ENCODE data around the gene COL13A1.
A peak's percentile ranks its signal among the peaks of the same experiment; 100 is the strongest.

Gene COL13A1

DNA sequence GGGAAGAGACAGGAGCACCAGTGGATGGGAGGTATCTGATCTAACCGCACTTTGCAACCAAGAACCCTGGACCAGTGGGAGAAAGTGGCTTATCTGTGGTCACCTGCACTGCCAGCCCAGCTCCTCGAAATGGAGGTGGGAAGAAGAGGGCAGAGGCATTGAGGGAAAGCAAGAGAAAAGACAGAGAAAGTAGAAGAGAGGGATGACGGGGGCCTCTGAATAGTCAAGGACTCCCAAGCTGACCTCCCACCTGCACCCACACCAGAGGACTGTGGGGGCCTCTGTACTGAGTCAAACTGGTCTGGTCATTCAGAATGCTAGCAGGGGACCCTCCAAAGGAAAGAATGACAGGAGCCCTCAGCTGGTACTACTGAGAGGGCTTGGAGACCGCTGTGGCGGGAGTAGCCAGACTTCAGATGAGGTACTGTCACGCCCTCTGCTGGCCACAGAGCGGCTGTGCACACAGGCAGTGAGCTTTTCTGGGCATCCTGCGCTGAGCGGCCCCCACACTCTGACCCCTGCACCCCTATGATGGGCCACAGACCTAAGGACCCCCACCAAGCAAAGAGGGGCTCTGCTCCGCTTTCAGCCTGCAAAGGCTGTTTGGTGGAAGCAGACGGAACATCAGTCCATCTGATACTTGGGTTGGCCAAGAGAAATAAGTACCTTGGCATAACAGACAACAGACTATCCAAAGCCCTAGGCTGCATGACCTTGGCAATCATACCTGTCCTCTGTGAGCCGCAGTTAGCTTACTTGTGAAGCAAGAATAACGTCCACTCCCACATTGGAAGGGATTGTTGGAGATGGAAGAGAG, 112.9 kb downstream of the COL13A1 start:
- Histone ChIP-seq H3K9me3 (ENCODE audit: insufficient read depth, low read length) (no peaks in the 10 kb centered on the region), H3K9ac (ENCODE audit: insufficient read length, low read depth) (no peak overlapping the region), H3K4me3 (ENCODE audit: insufficient read length, low read depth) (no peak overlapping the region), H3K36me3 (ENCODE audit: insufficient read depth, insufficient read length, low read length) (no peaks in the 10 kb centered on the region), H3K27me3 (ENCODE audit: insufficient read depth, insufficient read length) (peaks cover 12% of the 10 kb centered on the region), H3K4me1 (ENCODE audit: insufficient read depth, insufficient read length) (no peaks in the 10 kb centered on the region)
- DNase-seq (ENCODE audit: low read depth, low spot score): peak; percentile 50
- no peak for TF ChIP-seq SUZ12 (IDR thresholded peaks at IDR 0.05; ENCODE audit: extremely low read depth, insufficient read depth, insufficient read length)
- TF ChIP-seq ZNF274 (IDR thresholded peaks at IDR 0.05; ENCODE audit: low read depth, low read length): no peak
- no peak for TF ChIP-seq YY1 (IDR thresholded peaks at IDR 0.05; ENCODE audit: insufficient read depth, insufficient read length)

GRCh38 chr10:69915215-69915560, 113.5 kb downstream of the COL13A1 start:
- TF ChIP-seq SUZ12 (IDR thresholded peaks at IDR 0.05; ENCODE audit: extremely low read depth, insufficient read depth, insufficient read length): no peak
- no peak for TF ChIP-seq YY1 (IDR thresholded peaks at IDR 0.05; ENCODE audit: insufficient read depth, insufficient read length)
- TF ChIP-seq ZNF274 (IDR thresholded peaks at IDR 0.05; ENCODE audit: low read depth, low read length): no peak
- no peak for DNase-seq (ENCODE audit: low read depth, low spot score)
- Histone ChIP-seq H3K4me3 (ENCODE audit: insufficient read length, low read depth) (no peak overlapping the region), H3K9me3 (ENCODE audit: insufficient read depth, low read length) (no peaks in the 10 kb centered on the region), H3K4me1 (ENCODE audit: insufficient read depth, insufficient read length) (no peaks in the 10 kb centered on the region), H3K27me3 (ENCODE audit: insufficient read depth, insufficient read length) (peaks cover 12% of the 10 kb centered on the region), H3K9ac (ENCODE audit: insufficient read length, low read depth) (no peak overlapping the region), H3K36me3 (ENCODE audit: insufficient read depth, insufficient read length, low read length) (no peaks in the 10 kb centered on the region)

- Histone ChIP-seq H3K9ac (ENCODE audit: insufficient read length, low read depth) (no peak overlapping the region), H3K4me1 (ENCODE audit: insufficient read depth, insufficient read length) (no peaks in the 10 kb centered on the region), H3K9me3 (ENCODE audit: insufficient read depth, low read length) (no peaks in the 10 kb centered on the region), H3K36me3 (ENCODE audit: insufficient read depth, insufficient read length, low read length) (no peaks in the 10 kb centered on the region), H3K4me3 (ENCODE audit: insufficient read length, low read depth) (no peak overlapping the region), H3K27me3 (ENCODE audit: insufficient read depth, insufficient read length) (peaks cover 12% of the 10 kb centered on the region)
- DNase-seq (ENCODE audit: low read depth, low spot score): no peak
- TF ChIP-seq YY1 (IDR thresholded peaks at IDR 0.05; ENCODE audit: insufficient read depth, insufficient read length) (no peak), SUZ12 (IDR thresholded peaks at IDR 0.05; ENCODE audit: extremely low read depth, insufficient read depth, insufficient read length) (no peak), ZNF274 (IDR thresholded peaks at IDR 0.05; ENCODE audit: low read depth, low read length) (no peak)
Measured at GRCh38 chr10:69916118-69916517, 114.4 kb downstream of the COL13A1 start.

- no peak for TF ChIP-seq YY1 (IDR thresholded peaks at IDR 0.05; ENCODE audit: insufficient read depth, insufficient read length)
- no peak for TF ChIP-seq ZNF274 (IDR thresholded peaks at IDR 0.05; ENCODE audit: low read depth, low read length)
- TF ChIP-seq SUZ12 (IDR thresholded peaks at IDR 0.05; ENCODE audit: extremely low read depth, insufficient read depth, insufficient read length): no peak
- DNase-seq (ENCODE audit: low read depth, low spot score): no peak
- no peak overlapping the region for H3K9ac ChIP-seq (ENCODE audit: insufficient read length, low read depth)
- H3K4me3 ChIP-seq (ENCODE audit: insufficient read length, low read depth): no peak overlapping the region
- H3K4me1 ChIP-seq (ENCODE audit: insufficient read depth, insufficient read length): no peaks in the 10 kb centered on the region
- no peaks in the 10 kb centered on the region for H3K9me3 ChIP-seq (ENCODE audit: insufficient read depth, low read length)
- no peaks in the 10 kb centered on the region for H3K36me3 ChIP-seq (ENCODE audit: insufficient read depth, insufficient read length, low read length)
- peaks cover 12% of the 10 kb centered on the region for H3K27me3 ChIP-seq (ENCODE audit: insufficient read depth, insufficient read length)
Measured at GRCh38 chr10:69918036-69918435, 116.3 kb downstream of the COL13A1 start.

GRCh38 chr10:69919250-69919649, 117.5 kb downstream of the COL13A1 start:
- DNase-seq (ENCODE audit: low read depth, low spot score): no peak
- no peak for TF ChIP-seq SUZ12 (IDR thresholded peaks at IDR 0.05; ENCODE audit: extremely low read depth, insufficient read depth, insufficient read length)
- TF ChIP-seq YY1 (IDR thresholded peaks at IDR 0.05; ENCODE audit: insufficient read depth, insufficient read length): no peak
- TF ChIP-seq ZNF274 (IDR thresholded peaks at IDR 0.05; ENCODE audit: low read depth, low read length): no peak
- H3K36me3 ChIP-seq (ENCODE audit: insufficient read depth, insufficient read length, low read length): no peaks in the 10 kb centered on the region

DNA sequence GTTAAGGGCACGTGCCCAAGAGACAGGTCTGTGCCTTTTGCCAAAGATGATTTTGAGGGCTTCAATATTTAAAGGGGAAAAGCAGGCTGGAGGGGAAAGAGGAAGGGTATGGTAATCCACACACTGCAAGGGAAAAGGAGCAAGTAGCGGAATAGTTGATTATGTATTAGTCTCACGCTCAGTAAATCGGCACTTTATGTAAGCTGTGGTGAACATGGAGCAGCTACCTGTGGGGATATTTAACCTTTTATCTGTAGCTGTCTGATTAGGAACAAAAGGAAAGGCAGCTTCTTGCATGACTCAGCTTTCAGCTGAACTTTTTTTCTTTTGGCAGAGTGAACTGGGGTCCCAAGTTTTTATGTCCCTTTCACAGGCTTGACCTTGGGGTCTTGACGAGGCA, 123.4 kb downstream of the COL13A1 start:
- Histone ChIP-seq H3K4me3 (ENCODE audit: insufficient read length, low read depth) (no peak overlapping the region), H3K9ac (ENCODE audit: insufficient read length, low read depth) (no peak overlapping the region), H3K9me3 (ENCODE audit: insufficient read depth, low read length) (peaks cover 6% of the 10 kb centered on the region; the same call in 1 of the 2 replicates), H3K27me3 (ENCODE audit: insufficient read depth, insufficient read length) (no peaks in the 10 kb centered on the region), H3K36me3 (ENCODE audit: insufficient read depth, insufficient read length, low read length) (no peaks in the 10 kb centered on the region), H3K4me1 (ENCODE audit: insufficient read depth, insufficient read length) (peaks cover 4% of the 10 kb centered on the region)
- TF ChIP-seq YY1 (IDR thresholded peaks at IDR 0.05; ENCODE audit: insufficient read depth, insufficient read length): no peak
- no peak for TF ChIP-seq SUZ12 (IDR thresholded peaks at IDR 0.05; ENCODE audit: extremely low read depth, insufficient read depth, insufficient read length)
- TF ChIP-seq ZNF274 (IDR thresholded peaks at IDR 0.05; ENCODE audit: low read depth, low read length): no peak
- no peak for DNase-seq (ENCODE audit: low read depth, low spot score)

More at GRCh38 chr10:69919250-69919649, 117.5 kb downstream of the COL13A1 start:
- Histone ChIP-seq H3K27me3 (ENCODE audit: insufficient read depth, insufficient read length) (peaks cover 12% of the 10 kb centered on the region), H3K4me3 (ENCODE audit: insufficient read length, low read depth) (no peak overlapping the region), H3K9ac (ENCODE audit: insufficient read length, low read depth) (no peak overlapping the region), H3K9me3 (ENCODE audit: insufficient read depth, low read length) (no peaks in the 10 kb centered on the region), H3K4me1 (ENCODE audit: insufficient read depth, insufficient read length) (no peaks in the 10 kb centered on the region)

- Histone ChIP-seq H3K27me3 (ENCODE audit: insufficient read depth, insufficient read length) (no peaks in the 10 kb centered on the region), H3K4me1 (ENCODE audit: insufficient read depth, insufficient read length) (peaks cover 4% of the 10 kb centered on the region), H3K36me3 (ENCODE audit: insufficient read depth, insufficient read length, low read length) (no peaks in the 10 kb centered on the region), H3K4me3 (ENCODE audit: insufficient read length, low read depth) (no peak overlapping the region), H3K9me3 (ENCODE audit: insufficient read depth, low read length) (peaks cover 6% of the 10 kb centered on the region; the same call in 1 of the 2 replicates), H3K9ac (ENCODE audit: insufficient read length, low read depth) (no peak overlapping the region)
- no peak for DNase-seq (ENCODE audit: low read depth, low spot score)
- TF ChIP-seq YY1 (IDR thresholded peaks at IDR 0.05; ENCODE audit: insufficient read depth, insufficient read length): no peak
- TF ChIP-seq ZNF274 (IDR thresholded peaks at IDR 0.05; ENCODE audit: low read depth, low read length): no peak
- TF ChIP-seq SUZ12 (IDR thresholded peaks at IDR 0.05; ENCODE audit: extremely low read depth, insufficient read depth, insufficient read length): no peak
Measured at GRCh38 chr10:69928339-69928738, 126.6 kb downstream of the COL13A1 start.

Measured in NT2/D1 (cell line).